ENCODE measurements around the gene MCC.

Gene MCC

GRCh38 chr5:113203916-113204315 is 284.3 kb downstream of the MCC start:
- in situ Hi-C loops (cut with MboI; ENCODE audit: low pct_unique_long_range_greater_than_20kb, low sequenced_read_pairs, unreplicated experiment), result no loop called here
- TF ChIP-seq CTCF (IDR thresholded peaks at IDR 0.05; ENCODE audit: extremely low read depth, insufficient read depth, missing control alignments), result no peak
- no peak for DNase-seq (ENCODE audit: low spot score)

DNA sequence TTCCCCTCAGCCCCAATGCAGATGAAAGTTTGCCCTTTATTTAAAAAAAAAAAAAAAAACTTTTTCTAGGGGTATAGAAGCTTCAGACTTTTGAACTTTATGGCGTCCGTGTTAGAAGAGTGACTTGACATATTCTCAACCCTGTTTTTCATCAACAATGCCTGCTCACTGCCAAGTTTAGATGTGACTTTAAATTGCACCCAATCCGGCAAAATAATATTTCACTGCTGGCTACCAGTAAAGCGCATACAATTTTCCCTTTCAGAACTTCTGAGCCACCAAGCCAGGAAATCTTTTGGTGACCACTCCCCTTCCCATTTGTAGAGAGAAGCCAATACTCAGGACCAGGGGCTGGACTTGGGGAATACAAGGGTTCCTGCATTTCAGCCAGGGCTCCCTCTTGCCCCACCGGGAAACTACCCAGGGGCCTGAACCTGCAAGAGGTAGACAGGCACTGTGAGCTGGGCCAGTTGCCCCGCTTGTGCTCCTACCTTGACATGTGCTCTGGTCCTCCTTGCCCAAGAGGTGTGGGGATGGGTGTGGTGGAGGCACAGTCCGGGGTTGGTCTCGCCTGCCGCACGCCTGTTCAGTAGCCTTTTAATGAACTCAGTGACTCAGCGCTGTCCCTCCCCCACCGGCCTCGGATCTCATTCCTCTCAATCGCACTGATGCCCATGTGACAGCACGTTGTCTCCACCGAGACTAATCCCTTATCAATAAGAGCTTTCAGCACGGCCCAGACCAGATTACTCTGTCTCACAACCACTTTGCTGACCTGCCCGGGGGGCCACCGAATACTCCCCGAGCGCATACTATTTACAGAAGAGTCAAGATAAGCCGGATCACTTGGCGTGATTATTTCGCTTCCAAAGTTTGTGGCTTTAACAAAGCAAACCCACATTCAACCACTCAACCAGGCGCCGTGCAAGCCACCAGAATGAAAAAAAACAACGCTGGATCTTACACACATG is 285.2 kb downstream of the MCC start:
- in situ Hi-C loops (cut with MboI; ENCODE audit: low pct_unique_long_range_greater_than_20kb, low sequenced_read_pairs, unreplicated experiment), result no loop called here
- DNase-seq (ENCODE audit: low spot score), result no peak
- TF ChIP-seq CTCF (IDR thresholded peaks at IDR 0.05; ENCODE audit: extremely low read depth, insufficient read depth, missing control alignments), result no peak

DNA sequence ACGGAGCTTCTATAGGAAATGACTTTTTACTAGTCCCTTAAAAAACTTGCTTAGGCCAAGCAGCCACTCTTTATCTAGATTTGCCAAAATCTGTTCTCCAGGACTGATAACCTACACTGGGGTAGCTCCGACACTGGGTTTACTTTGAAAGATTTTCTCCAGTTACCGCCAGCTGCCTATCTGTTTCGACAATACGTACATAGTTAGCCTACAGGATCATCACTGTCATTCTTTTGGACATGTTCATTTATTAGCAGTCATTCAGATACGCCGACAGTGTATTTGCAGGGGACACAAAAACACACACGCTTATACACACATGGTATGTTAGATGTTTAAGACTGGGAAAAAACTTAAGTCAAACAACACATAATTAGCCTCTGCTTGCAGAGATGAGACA is 286.0 kb downstream of the MCC start:
- no peak for TF ChIP-seq CTCF (IDR thresholded peaks at IDR 0.05; ENCODE audit: extremely low read depth, insufficient read depth, missing control alignments)
- in situ Hi-C loops (cut with MboI; ENCODE audit: low pct_unique_long_range_greater_than_20kb, low sequenced_read_pairs, unreplicated experiment), result no loop called here
- DNase-seq (ENCODE audit: low spot score), result no peak

GRCh38 chr5:113201715-113202114 is 286.5 kb downstream of the MCC start:
- TF ChIP-seq CTCF (IDR thresholded peaks at IDR 0.05; ENCODE audit: extremely low read depth, insufficient read depth, missing control alignments), result no peak
- in situ Hi-C loops (cut with MboI; ENCODE audit: low pct_unique_long_range_greater_than_20kb, low sequenced_read_pairs, unreplicated experiment), result no loop called here
- no peak for DNase-seq (ENCODE audit: low spot score)

DNA sequence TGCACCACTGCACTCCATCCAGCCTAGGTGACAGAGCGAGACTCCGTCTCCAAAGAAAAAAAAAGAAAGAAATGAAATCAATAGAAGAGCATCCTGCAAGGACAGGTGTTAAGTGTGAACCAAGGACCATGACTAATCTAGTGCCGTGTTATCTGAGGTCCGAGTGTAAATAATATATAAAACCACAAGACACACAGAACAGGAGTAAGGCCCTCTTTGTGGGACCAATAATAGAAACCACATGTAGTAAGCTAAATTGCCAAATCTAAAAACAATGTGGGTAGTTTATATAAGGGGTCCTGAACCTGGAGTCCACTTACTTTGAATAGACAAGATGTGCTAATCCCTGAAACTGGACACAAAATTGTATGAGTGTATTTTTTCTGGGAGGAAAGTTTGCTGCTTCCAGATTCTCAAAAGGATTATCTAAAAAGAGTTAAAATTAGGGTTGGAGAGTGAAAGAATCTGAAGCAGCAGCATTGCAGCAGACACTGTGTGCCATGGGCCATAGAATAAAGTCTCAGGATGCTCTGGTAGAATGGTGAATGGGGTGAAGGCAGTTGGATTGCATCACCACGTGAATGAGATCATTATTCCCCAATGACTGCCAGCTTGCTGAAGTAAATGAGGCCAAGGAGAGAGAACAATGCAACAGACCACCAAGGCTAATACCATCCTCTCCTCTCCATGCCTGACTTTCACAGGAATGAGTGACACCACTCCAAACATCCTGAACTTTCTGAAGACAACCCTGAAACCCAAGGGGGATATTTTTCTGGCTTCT is 288.9 kb downstream of the MCC start:
- no peak for DNase-seq (ENCODE audit: low spot score)
- in situ Hi-C loops (cut with MboI; ENCODE audit: low pct_unique_long_range_greater_than_20kb, low sequenced_read_pairs, unreplicated experiment), result no loop called here
- TF ChIP-seq CTCF (IDR thresholded peaks at IDR 0.05; ENCODE audit: extremely low read depth, insufficient read depth, missing control alignments), result no peak

GRCh38 chr5:113197456-113198200 is 290.6 kb downstream of the MCC start:
- in situ Hi-C loops (cut with MboI; ENCODE audit: low pct_unique_long_range_greater_than_20kb, low sequenced_read_pairs, unreplicated experiment), result no loop called here
- no peak for DNase-seq (ENCODE audit: low spot score)
- TF ChIP-seq CTCF (IDR thresholded peaks at IDR 0.05; ENCODE audit: extremely low read depth, insufficient read depth, missing control alignments), result no peak
